GM12878 (cell line): Measurements from ENCODE around the gene HCK. TPM values are rescaled to one million over a fixed set of nuclear protein-coding genes. Genes with fewer than 3 reads are reported as not detected.
"Not testable (repeated sequence)": the region's sequence is repeated elsewhere in the genome, so short reads cannot be mapped to it uniquely, and the experiment has no call there.

ENCODE experiments used
- ATAC-seq: fragments of 200-7000 bp; cut with Tn5 transposase; 3 replicates; pipeline ENCODE4 v1.9.1; 2020; ENCODE audit warnings: mild to moderate bottlenecking, moderate library complexity
- BruUV-seq: library from RNA; stranded (reverse); fragments of 400-500 nt; replicated peaks from 2 replicates; lab custom pipeline; 2021; lab: Mats Ljungman, UMichigan
- CTCF ChIA-PET: fragments of 300-600 bp; sonication (Branson Sonifier 250); formaldehyde crosslinking; extraction: SDS; loops from one replicate; lab custom pipeline; 2021; ENCODE audit warnings: inconsistent platforms; lab: Yijun Ruan, JAX
- POLR2A ChIA-PET: fragments of 350-600 bp; formaldehyde crosslinking; extraction: SDS; loops from one replicate; lab custom pipeline; 2021; ENCODE audit warnings: inconsistent platforms; lab: Charles Lee
- RAD21 ChIA-PET: fragments of 300-600 bp; sonication (Branson Sonifier 250); formaldehyde crosslinking; loops from one replicate; lab custom pipeline; 2023; ENCODE audit warnings: antibody characterized with exemption; ENCODE audit not compliant: unreplicated experiment; lab: Charles Lee
- SMC1A ChIA-PET: fragments of 300-600 bp; sonication (Branson Sonifier 250); formaldehyde crosslinking; loops from one replicate; lab custom pipeline; 2023; ENCODE audit not compliant: unreplicated experiment, uncharacterized antibody; lab: Charles Lee
- DNase-seq: peaks from one replicate; pipeline ENCODE4 v3.0.0-alpha.2; 2011; ENCODE audit warnings: low read depth, low spot score
- FAIRE-seq: peaks from 3 replicates; lab custom pipeline; 2011; peaks lifted over from hg19 to GRCh38; lab: Jason Lieb, UNC
- H2AFZ ChIP-seq: 2 replicates; pipeline ENCODE4 v1.6.0; 2011; ENCODE audit warnings: low read depth, low read length, control low read depth; ENCODE audit not compliant: control insufficient read depth
- H3K27ac ChIP-seq: 2 replicates; pipeline ENCODE4 v1.5.1; 2011; ENCODE audit warnings: control low read depth; ENCODE audit not compliant: control insufficient read depth, insufficient read depth
- H3K27me3 ChIP-seq, 2 experiments: replicated peaks in 1 of 2; 2 replicates each; pipeline versions ENCODE4 v1.6.0 to v1.6.1; 2011; ENCODE audit warnings: low read length in 1 of 2; ENCODE audit not compliant: control insufficient read depth in 2 of 2, insufficient read depth in 2 of 2
- H3K36me3 ChIP-seq, 2 experiments: 2 replicates each; pipeline ENCODE4 v1.5.1; 2011; ENCODE audit warnings: low read length in 1 of 2; ENCODE audit not compliant: control insufficient read depth in 2 of 2, insufficient read depth in 2 of 2
- H3K4me1 ChIP-seq: 2 replicates; pipeline ENCODE4 v1.6.1; 2011; ENCODE audit warnings: mild to moderate bottlenecking, low read length, moderate library complexity, mixed read lengths; ENCODE audit not compliant: control insufficient read depth, insufficient read depth
- H3K4me2 ChIP-seq: 2 replicates; pipeline ENCODE4 v1.6.0; 2011; ENCODE audit warnings: control low read depth; ENCODE audit not compliant: control insufficient read depth, insufficient read depth
- H3K4me3 ChIP-seq: fragments of 200-600 bp; sonication (generic); 2 replicates; pipeline ENCODE4 v1.5.1; 2016
- H3K79me2 ChIP-seq: 2 replicates; pipeline ENCODE4 v1.6.0; 2011; ENCODE audit warnings: low read length; ENCODE audit not compliant: control insufficient read depth, insufficient read depth
- H3K9ac ChIP-seq: 2 replicates; pipeline ENCODE4 v1.8.0; 2011; ENCODE audit warnings: low read length, control low read depth, mixed read lengths; ENCODE audit not compliant: control insufficient read depth, insufficient read depth
- H3K9me3 ChIP-seq: replicated peaks from 3 replicates; pipeline ENCODE4 v1.5.1; 2011; ENCODE audit warnings: mild to moderate bottlenecking, low read length; ENCODE audit not compliant: control insufficient read depth, insufficient read depth
- H4K20me1 ChIP-seq: 2 replicates; pipeline ENCODE4 v1.6.0; 2011; ENCODE audit not compliant: control insufficient read depth, insufficient read depth
- KAT2A ChIP-seq: conservative IDR thresholded peaks from 2 replicates; pipeline ENCODE4 v1.6.1; 2011; ENCODE audit warnings: low read depth, low read length; ENCODE audit not compliant: control insufficient read depth
- YY1 ChIP-seq: IDR thresholded peaks from 2 replicates; pipeline ENCODE4 v1.6.1; 2011; ENCODE audit warnings: low read depth, mild to moderate bottlenecking, low read length
- WGBS: methylation state at CpG from one replicate; pipeline ENCODE4 v1.1.6; 2016; ENCODE audit warnings: low lambda C conversion rate; ENCODE audit not compliant: insufficient replicate concordance, insufficient coverage; ENCODE audit errors: missing lambda C conversion rate; 5-methylcytosine and 5-hydroxymethylcytosine counted together
- in situ Hi-C: fragments of 300-500 bp; cut with MboI; formaldehyde crosslinking; loops from 9 replicates; pipeline ENCODE4 v1.14.3; 2018; ENCODE audit warnings: mixed read lengths
- intact Hi-C: fragments of 100-400 bp; cut with micrococcal nuclease; formaldehyde crosslinking; loops from one replicate; pipeline ENCODE4 v1.14.2; 2022; ENCODE audit not compliant: unreplicated experiment
- polyA plus RNA-seq, 11 experiments: library from polyadenylated mRNA; depleted of rRNA in 4 of 11; unstranded in 6 of 11; stranded (reverse) in 5 of 11; fragments of >200 nt; fragmentation: Nextera tagmentation in 4 of 11; fragmentation: Illumina TruSeq in 1 of 11; extraction: Ambion mirVana in 4 of 11; extraction: Trizol in 1 of 11; gene quantifications; 1 replicate in 1 of 11; 2 replicates in 10 of 11; pipeline versions ENCODE4 v1.2.1 to v1.2.3, GENCODE V29; 2011 to 2016; ENCODE audit warnings: inconsistent platforms in 2 of 11, missing spikeins in 2 of 11, low read depth in 1 of 11
- total RNA-seq, 4 experiments: library from RNA; depleted of rRNA in 3 of 4; stranded (reverse); fragments of >200 nt in 3 of 4; fragmentation: Illumina TruSeq in 1 of 4; extraction: Trizol in 1 of 4; gene quantifications; 2 replicates each; pipeline versions ENCODE4 v1.2.1 to v1.2.3, GENCODE V29; 2013 to 2021

HCK gene
- total and polyA plus RNA-seq, 10 of the 15 experiments (the other 5 are each of a cell fraction or from before 2014, with no cell fraction given), result 1.3 to 30.3 (median 18.5) TPM

GRCh38 chr20:32116079-32116521, 64.1 kb downstream of the HCK start:
- H4K20me1 ChIP-seq, result 0 out of 2 replicates have a peak, but pooled peaks cover 4% of the 10 kb centered on the region
- no peak overlapping the region for H3K4me3 ChIP-seq
- ATAC-seq (no peak), FAIRE-seq (no peak), DNase-seq (no peak)
- no peaks in the 10 kb centered on the region; a peak in 3 of 4 replicates for H3K36me3 ChIP-seq
- H3K4me2 ChIP-seq, result no peak overlapping the region
- TF ChIP-seq YY1, result no peak
- TF ChIP-seq KAT2A, result no peak
- CTCF ChIA-PET, result interaction anchor here (0.6 to 1.4 kb wide), 4 partner anchors 13 to 535 kb away, joined by 3 read pairs; no protein-coding TSS in a partner anchor
- peaks cover 52% of the 10 kb centered on the region for H3K79me2 ChIP-seq
- BruUV-seq, result no TSS peak
- POLR2A ChIA-PET, result interaction anchor here (0.6 to 0.9 kb wide), 4 partner anchors 7 to 248 kb away, joined by 5 to 13 read pairs (median 6); no protein-coding TSS in a partner anchor
- SMC1A ChIA-PET, result interaction anchor here (1.1 to 1.6 kb wide), 4 partner anchors 8 to 75 kb away, joined by 3 to 6 read pairs (median 4); no protein-coding TSS in a partner anchor
- H3K27ac ChIP-seq, result no peak overlapping the region
- H3K4me1 ChIP-seq, result peaks cover 14% of the 10 kb centered on the region
- H3K9ac ChIP-seq, result no peak overlapping the region
- in situ Hi-C loops, result no loop called here
- no peaks in the 10 kb centered on the region for H3K9me3 ChIP-seq
- H3K27me3 ChIP-seq, result no peaks in the 10 kb centered on the region
- RAD21 ChIA-PET, result interaction anchor here (0.9 kb wide), 1 partner anchor 408 kb away, joined by 3 read pairs; no protein-coding TSS in a partner anchor
- no peak overlapping the region for H2AFZ ChIP-seq
- intact Hi-C loops, result no loop called here
- WGBS, result 77% methylated on average over 6 of the region's 6 CpGs

DNA sequence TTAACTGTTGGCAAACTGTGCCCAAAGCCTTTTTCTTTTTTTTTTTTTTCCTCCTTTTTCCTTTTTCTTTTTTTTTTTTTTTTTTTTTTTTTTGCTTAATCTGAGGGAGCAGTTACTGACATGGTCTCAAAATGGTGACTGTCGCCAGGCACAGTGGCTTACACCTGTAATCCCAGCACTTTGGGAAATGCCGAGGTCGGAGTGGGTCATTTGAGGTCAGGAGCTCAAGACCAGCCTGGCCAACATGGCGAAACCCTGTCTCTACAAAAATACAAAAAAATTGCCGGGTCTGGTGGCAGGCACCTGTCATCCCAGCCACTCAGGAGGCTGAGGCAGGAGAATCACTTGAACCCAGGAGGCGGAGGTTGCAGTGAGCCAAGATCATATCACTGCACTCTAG, 64.8 kb downstream of the HCK start:
- H2AFZ ChIP-seq, FAIRE-seq, H3K36me3 ChIP-seq, intact Hi-C loops, H3K4me2 ChIP-seq, in situ Hi-C loops, H3K4me1 ChIP-seq, ATAC-seq, BruUV-seq, H3K27me3 ChIP-seq, H3K9ac ChIP-seq, H3K27ac ChIP-seq, H4K20me1 ChIP-seq, DNase-seq, H3K4me3 ChIP-seq, H3K9me3 ChIP-seq: not testable (repeated sequence)
- ChIA-PET POLR2A (interaction anchor here (0.6 to 0.9 kb wide), 5 partner anchors 8 to 248 kb away, joined by 5 to 13 read pairs (median 6); no protein-coding TSS in a partner anchor), CTCF (interaction anchor here (0.6 to 1.4 kb wide), 4 partner anchors 13 to 294 kb away, joined by 3 read pairs; no protein-coding TSS in a partner anchor), SMC1A (interaction anchor here (1.1 to 1.6 kb wide), 4 partner anchors 9 to 76 kb away, joined by 3 to 6 read pairs (median 4); no protein-coding TSS in a partner anchor), RAD21 (interaction anchor here (0.9 kb wide), 1 partner anchor 407 kb away, joined by 3 read pairs; no protein-coding TSS in a partner anchor)
- WGBS, result 86% methylated on average over 6 of the region's 6 CpGs
- peaks cover 45% of the 10 kb centered on the region for H3K79me2 ChIP-seq

- H3K27ac ChIP-seq, H2AFZ ChIP-seq, FAIRE-seq, H3K27me3 ChIP-seq, BruUV-seq, intact Hi-C loops, H3K9me3 ChIP-seq, DNase-seq, ATAC-seq, H3K4me3 ChIP-seq, H3K4me1 ChIP-seq, H3K4me2 ChIP-seq, H3K36me3 ChIP-seq, RAD21 ChIA-PET, H4K20me1 ChIP-seq, in situ Hi-C loops, H3K9ac ChIP-seq: not testable (repeated sequence)
- ChIA-PET POLR2A (interaction anchor here (0.6 kb wide), 1 partner anchor 318 kb away, joined by 12 read pairs; no protein-coding TSS in a partner anchor), CTCF (interaction anchor here (0.9 to 1.4 kb wide), 6 partner anchors 9 to 167 kb away, joined by 3 to 4 read pairs (median 3); partner anchors contain the start of gene TM9SF4), SMC1A (interaction anchor here (0.7 to 2.3 kb wide), 3 partner anchors 27 to 89 kb away, joined by 3 to 10 read pairs (median 3); no protein-coding TSS in a partner anchor)
- 97% methylated on average over 5 of the region's 5 CpGs for WGBS
- H3K79me2 ChIP-seq, result peaks cover 33% of the 10 kb centered on the region
Measured at GRCh38 chr20:32118427-32118826, 66.4 kb downstream of the HCK start.
